GM12892 (cell line): ENCODE results near the gene FAM32A.

Source experiments
- POLR2A ChIP-seq: IDR thresholded peaks from 2 replicates; pipeline ENCODE4 v1.6.1; 2011; ENCODE audit warnings: low read depth, low read length, control low read depth
- POLR2AphosphoS5 ChIP-seq: IDR thresholded peaks from 2 replicates; pipeline ENCODE4 v1.6.1; 2011; ENCODE audit warnings: low read depth, low read length, control low read depth
- TAF1 ChIP-seq: IDR thresholded peaks from 2 replicates; pipeline ENCODE4 v1.6.1; 2011; ENCODE audit warnings: low read depth, mild to moderate bottlenecking, control low read depth, low read length, borderline replicate concordance

DNA sequence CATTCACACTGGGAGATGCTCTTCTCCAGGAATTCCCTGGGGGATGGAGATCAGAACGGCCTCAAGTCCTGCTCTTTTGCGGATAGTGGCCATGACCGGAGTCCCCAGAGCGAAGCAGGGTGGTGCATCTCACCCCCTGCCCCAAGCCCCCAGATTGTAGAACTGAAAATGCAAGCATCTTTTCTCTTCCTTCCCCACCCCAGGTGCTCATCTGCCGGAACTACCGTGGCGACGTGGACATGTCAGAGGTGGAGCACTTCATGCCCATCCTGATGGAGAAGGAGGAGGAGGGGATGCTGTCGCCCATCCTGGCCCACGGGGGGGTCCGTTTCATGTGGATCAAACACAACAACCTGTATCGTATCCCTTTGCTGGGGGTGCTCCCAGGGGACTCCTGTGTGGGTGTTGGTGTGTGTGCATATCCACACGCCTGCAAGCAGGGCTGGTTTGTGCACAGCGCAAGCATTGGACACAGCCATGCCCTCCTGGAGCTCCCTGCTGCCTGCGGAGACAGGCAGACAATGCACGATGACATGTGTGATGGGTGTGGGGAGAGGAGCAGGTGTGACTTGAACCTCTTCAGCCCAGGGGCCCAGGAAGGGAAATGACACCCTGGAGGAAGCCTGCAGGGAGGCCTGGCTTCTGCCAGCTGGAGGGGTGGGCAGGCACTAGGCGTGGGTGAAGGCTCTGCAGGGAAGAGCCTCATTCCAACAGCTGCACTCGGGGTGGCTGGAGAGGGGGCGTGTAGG is 18.2 kb downstream of the FAM32A start:
- TF ChIP-seq POLR2AphosphoS5, result no peak
- TF ChIP-seq POLR2A, result no peak
- no peak for TF ChIP-seq TAF1
